NCI-H1694 (cell line): ENCODE data around the gene PLXNA2.

Experiments used
- DNase-seq: peaks from one replicate; lab custom pipeline; 2025; lab: John Stamatoyannopoulos, UW

The PLXNA2 gene

DNA sequence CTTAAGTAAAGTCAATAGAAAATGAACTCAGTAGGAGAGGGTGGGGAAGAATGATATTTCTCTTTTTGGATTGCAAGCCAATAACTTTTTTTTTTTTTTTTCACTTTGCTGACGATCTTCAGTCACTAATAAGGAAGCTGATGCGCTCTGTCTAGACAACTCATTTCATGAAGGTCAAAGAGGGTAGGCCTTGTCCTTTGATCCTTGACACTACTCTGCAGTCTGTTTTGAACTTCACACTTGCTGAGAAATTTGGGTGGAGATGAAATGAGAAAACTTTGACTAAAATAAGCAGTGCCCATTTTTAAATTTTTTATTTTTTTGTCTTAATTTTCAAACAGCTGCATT, 20.9 kb upstream of the PLXNA2 start:
- no peak for DNase-seq

DNA sequence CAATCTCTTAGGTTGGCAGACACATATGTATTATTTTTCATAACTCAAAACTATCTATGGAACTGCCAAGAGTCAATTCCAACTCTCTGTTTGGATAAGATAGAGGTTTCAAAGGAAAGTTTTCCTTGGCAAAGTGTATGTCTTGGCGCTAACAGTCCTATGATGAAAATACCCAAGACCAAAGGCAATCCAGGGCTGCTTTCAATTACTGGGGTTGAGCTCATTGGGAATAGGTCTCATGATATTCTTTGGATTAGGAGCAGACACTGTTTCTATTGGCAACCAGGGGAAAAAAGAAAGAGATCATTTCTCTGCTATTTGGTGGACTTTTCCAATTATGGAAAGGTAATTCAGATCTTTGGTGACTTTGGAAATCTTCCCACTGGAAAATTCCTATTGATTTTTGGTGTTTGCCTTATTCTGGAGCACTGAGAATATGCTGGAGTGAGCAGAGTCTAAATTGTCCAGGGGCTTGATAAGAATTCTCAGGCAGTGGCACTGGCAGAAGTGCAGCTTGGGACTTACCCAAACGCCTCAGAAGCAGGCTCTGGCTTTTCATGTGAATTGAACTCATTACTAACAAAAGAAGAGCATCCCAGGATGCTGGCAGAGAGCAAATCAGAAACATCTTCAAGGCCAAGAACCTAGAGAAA, 20.4 kb upstream of the PLXNA2 start:
- DNase-seq, result no peak

DNA sequence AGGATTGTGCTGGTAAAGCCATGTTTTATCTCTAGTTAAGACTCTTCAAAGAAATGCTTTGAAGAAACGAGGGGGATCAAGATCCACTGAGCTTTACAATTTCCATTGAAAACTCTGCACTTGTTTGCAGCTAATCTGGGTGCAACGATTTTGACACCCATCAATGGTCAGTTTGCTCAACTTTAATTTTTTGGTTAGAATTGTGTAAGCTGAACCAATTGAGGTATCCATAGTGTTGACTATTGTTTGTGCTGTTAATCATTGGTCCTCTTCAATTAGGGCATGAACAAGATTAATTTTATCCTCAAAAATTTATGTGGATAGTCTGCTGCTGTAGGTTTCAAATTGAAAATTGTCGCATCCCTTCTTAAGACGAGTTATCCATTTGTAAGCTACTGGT, 17.7 kb upstream of the PLXNA2 start:
- no peak for DNase-seq

DNA sequence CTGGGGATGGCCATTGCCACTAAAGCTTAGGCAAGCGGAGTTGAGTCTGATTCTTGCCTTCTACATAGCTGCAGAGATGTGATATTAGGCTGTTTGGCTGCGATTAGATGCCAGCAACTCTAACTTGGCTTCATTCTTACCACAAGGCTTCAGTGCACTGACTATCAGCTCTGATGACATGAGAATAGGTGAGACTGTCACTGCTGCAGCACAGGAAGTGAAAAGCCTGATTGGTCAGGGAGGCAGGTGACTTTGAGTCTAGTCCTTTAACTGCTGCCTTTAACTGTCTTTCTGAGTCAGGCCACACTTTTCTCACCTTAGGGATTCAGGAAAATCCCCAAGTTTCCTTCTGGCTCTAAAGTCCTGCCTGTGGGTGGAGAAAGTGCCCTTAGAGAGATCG, 14.1 kb upstream of the PLXNA2 start:
- DNase-seq, result no peak

DNA sequence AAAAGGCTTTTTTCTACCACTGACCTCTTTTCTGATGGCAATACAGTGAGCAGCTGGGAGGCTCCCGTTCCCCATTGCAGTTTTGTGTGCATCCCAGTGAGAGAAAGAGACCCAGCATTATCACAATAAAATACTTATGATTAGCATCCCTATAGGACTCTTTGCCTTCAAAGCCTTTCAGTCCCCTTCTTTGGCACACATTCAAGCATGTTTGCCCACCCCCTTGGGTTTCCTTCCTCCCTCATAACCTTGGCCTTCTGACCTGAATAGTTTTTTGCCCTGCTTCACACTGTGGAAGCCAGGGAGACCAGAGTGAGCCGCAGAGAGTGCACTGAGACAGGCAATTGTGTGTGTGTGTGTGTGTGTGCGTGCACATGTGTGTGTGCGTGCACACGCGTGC, 13.2 kb upstream of the PLXNA2 start:
- DNase-seq, result no peak

DNA sequence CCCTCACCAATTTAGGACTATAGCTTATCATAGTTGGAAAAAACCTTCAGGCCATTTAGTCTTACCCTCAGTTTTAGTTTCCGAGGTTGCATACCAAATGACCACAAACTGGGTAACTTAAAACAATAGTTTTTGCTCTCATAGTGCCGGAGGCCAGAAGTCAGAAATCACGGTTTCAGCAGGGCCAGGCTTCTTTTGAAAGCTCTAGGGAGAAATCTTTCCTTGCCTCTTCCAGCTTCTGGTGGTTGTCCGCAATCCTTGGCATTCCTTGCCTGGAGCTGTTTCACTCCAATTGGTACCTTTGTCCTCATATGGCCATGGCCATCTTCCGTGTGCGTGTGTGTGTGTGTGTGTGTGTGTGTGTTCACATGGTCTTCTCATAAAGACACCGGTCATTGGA, 12.4 kb upstream of the PLXNA2 start:
- no peak for DNase-seq

DNA sequence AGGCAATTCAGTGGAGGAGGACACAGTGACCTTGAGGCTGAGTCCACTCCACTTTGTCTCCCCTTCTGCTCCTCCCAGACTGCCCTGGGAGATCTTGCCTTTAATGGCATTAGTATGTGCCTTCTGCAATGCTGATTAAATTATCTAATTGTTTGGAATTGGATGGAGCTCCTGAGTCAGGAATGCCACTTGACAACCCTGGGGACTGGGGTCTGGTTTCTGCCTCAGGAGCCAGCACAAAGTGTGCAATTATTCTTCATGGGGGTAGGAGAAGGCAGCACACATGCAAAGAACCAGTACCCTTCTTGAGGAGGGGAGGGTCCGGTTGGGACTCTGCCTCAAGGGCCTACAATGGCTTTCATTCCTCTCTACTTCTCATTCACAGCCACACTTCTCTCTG, 11.9 kb upstream of the PLXNA2 start:
- no peak for DNase-seq

DNA sequence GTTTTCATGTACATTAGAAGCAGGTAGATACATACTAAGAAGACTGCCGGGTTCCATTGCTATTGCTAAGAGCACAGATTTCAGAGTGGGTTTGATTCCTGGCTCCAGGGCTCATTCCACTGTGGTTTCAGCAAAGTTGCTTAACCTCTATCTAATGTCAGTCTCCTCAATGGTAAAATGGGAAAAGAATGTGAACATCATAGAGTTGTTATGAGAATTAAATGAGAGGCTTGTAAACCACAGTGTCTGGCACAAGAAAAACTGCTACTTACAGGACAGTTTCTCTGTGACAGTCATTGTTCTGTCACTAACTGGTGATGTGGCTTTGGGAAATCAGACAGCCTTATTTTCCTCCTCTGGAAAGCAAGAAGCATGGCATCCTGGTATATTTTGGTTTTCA, 10.7 kb upstream of the PLXNA2 start:
- no peak for DNase-seq

DNA sequence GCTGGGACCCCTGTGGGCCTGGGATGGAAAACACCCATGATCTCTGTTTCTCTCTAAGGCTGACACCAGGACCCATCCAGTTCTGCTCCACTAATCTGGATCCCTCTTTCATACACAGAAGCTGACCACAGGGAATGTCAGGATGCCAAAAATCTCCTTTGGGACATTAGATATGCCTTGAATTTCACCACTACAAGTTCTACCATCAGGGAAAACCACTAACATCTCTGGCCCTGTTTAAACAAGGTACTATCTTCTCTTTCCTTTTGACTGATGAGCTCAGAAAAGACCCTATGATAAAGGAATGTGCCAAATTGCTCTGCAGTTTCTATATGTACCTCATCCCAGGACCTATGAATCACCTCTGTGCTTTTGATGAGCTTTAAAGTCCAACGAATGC, 10.2 kb upstream of the PLXNA2 start:
- no peak for DNase-seq

DNA sequence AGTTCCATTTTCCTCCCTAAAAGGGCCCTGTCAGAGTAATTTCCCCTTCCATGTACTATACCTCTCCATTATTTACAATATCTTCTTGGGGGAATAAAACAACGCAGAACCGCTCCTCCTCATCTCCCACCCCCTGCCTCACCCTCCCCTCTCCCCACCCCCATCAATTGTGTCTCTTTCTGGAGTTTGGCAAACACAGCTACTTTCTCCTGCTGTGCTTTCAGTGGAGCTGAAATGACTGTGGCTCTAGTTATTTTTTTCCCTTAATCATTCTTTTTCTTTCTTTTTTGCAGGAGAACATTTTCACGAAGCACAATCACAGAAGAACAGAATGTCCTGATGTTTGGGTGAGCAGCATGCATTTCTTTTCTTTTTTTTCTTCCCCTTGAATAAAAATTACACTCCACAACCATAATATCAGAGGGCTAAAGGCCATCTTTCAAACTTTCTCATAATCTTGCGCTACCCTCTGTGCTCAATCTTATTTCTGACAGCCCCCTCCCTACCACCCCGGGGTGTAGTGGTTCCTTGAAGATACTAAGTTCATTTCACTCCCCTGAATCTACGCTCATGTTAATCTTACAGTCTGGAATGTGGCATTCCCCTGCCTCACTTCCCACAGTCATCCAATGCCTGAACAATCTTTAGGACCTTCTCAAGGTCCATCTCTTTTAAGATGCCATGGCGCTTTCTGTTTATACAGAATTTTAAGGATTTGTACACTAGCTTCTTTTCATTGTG, 8.8 kb upstream of the PLXNA2 start:
- no peak for DNase-seq

DNA sequence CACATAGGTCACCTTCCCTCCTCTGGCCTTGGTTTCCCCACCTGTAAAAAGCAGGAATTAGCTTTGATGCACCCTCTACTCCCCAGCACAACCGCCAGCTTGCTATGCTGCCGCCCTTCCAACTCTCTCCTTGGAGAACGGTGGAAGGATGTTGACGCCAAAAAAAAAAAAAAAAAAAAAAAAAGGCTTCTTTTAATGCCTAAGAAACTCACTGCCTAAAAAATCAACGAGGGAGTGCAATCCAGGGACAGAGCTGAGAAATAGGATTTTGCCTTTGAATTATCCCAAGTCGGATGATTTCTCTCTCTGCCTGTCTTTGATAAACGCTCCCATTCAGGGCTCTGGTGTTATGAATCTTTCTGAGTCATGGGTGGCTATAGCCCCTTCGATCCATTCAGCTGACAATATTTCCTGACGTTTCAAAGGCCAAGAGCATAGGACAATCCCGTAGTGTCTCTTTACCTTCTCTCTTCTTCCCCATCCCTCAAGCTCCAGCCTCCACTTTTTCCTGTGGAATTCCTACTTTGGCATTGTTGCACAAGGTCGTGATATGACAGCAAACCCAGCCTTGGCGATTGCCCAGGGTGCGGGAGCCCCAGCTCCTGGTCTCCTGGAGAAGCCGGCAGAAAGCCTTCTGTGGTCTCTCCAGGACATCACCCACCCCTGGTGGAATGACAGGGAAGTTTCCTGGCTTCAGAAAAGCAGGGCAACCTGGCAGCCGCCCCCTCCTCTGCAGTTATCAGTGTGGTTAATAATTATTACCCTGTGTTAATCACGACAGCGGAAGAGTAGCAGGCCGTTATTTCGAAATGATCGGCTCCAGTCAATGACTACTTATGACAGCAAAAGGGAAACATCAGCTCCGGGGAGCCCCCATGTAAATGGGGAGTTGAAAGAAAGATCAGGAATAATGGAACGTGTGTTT, 8.0 kb upstream of the PLXNA2 start:
- no peak for DNase-seq

DNA sequence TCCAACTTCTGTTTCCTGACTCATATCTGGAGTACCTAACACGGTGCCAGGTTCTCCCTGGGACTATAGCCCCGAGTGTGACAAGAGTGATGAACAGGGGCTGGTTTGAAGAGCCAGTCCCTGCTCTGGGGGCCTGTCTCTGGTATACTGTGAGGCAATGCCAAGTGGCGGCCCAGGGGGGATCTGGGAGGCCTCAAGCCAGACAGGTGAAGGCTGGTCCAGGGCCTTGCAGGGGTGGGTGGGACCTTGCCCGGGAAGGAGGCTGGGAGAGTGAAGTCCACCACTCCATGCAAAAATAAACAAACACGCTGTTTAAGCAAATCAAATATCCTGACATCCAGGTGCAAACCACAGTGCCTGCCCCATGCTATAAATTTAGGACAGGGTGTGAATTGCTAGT, 6.8 kb upstream of the PLXNA2 start:
- no peak for DNase-seq

DNA sequence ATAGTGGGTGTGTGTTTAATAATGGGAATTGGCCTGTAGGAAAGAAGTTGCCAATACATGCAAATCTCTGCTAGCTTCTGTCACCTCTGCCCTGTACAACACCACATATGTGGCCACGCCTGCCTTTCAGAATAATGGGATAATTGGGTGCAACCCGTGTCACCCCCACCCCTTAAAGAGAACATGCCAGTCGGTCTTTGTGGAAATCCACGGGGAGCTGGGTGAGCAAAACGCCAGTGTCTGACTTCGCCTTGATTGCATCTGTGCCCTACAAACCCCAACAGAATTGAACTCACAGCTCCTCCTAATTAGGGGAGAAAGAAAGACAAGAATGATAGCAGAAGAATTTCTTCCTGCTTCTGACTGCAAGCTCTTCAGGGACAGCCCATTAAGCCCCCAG, 6.4 kb upstream of the PLXNA2 start:
- DNase-seq, result no peak

DNA sequence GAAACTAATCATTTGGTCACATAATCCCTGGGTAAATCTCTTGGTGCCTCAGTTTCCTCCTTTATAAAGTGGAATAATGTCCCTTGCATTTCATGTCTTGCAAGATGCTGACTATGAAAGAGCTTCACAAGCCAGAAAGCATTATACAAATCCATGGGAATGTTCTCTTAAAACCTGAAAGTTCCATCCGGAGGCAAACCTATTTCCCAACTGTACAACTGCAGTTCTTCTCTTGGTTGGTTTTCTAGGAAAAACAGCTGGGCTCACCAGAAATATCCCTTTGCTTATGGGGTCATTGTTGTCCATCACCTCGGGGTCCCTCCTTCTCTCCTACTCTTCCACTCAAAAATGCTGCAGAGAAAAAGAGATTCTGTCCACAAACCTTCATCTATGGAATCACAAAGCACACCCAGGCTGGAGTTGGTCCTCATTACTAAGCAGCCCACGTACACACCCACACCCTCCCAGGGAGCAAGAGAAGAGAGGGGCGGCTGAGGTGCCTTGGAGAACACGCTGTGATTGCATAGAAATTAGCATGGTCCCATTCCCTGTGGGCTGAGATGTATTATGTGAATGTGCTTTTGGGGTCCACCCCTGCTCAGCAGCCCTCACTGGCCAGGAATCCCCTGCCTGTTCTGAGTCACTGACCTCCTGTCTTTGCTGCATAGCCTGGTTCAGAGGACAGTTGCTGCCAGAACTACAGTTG, 5.0 kb upstream of the PLXNA2 start:
- no peak for DNase-seq

DNA sequence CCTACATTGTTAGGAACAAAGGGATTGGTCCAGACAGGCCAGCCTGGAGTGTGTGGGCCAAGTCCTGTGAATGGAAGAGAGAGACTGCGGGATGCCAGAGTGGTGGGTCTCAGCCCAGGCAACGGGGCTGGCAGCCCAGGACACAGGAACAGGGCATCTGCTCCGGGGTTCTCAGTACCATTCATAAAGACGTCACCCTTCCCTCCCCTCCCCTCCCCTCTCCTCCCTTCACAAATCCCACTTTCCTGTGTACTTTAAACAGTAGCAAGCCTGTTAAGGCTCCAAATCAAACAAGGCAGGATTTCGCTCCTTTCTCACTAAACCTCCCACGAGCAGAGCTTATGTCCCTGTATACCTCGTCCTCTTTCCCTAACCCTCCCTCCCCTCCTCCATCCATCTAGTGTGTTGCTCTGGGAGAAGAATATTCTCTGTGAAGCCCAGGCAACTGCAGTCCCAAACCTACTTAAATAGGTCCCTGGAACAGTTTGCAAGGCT, 4.2 kb upstream of the PLXNA2 start:
- no peak for DNase-seq

DNA sequence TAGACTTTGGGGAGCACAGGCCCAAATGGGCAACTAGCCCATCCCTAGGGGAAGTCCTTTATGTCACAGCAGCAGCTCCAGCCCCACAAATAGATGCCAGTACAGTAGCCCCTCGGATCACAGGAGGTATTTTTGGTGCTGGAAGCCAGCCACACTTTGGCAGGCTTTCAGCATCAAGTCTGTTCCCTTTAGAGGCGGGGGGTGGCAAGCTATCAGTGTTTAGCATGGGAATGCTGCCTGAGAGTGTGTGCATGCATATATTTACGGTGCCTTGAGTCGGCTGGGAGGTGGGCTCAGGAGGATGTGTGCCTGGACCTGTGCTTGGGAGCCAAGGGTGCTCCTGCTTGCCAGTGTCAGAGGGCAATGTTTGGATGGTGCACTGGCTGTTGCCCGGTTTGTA, 3.5 kb upstream of the PLXNA2 start:
- DNase-seq, result peak; percentile 36

DNA sequence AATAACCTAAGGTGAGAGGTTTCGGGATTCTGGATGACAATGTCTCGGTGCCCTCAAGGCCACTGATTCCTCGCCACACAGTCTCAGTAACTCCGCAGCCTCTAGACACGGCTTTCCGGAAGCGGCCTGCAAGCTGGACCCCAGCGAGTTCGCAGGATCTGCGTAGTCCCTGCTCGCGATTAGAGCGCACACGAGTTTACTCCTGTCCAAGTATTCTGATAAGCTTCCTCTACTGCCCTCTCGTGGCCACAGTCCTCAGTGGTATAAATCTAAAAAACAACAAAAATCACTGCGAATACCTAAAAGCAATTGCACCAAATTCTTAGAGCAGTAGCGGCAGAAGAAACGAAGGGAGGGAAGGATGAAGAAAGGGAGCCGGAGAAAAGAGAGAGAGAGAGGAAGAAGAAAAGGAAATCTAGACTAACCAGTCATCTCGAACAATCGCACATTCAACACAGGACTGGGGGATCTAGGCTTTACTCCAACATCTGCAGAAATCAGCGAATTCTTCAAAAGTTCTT, 1.1 kb upstream of the PLXNA2 start:
- DNase-seq, result peak; percentile 91

DNA sequence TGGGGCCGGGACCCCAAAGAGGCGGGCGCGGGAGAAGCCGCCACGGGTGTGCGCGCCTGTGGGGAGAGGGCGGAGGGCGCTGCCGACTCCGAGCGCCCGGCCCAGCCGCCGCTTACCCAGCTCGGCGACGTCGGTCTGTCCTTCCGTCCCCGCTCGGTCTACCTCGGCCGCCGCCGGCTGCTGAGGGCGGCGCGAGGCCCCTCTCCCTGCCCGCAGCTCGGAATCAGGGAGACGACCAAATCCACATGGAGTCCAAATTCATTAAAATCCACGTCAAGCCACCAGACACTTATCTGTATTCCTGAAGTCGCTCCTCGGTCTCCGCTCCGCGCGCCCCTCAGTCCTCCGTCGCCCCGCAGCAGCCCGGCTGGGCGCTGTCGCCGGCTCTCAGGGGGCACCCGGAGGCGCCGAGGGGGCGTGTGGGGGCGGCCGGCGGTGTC, 637 bp downstream of the PLXNA2 start:
- DNase-seq, result no peak

DNA sequence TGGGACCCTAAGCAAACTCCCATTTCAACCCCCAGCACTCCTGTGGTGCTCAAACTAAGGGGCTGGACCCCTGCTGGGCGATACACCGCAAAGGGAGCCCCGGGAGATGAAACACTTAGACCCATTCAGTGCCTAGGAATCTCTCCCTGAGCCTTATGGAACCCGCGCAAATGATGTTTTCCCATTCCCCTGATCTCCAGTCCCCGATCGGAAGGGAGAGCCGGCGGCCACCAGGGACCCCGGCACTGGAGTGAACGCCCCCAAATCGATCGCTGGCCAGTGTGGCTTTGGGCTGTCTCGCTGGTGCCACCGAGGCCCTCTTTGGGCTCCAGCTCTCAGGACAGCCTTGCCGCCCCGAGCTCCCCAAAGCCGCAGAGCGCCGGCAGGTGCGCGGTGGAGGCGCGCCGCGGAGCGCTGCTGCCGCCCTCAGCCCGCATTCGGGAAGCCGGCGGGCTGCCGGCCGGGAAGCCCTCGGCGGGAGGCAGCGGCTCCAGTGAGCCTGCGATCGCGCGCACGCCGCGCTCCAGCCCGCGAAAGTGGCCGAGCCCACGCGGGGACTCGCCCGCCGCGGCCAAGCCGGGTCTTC, 1.1 kb downstream of the PLXNA2 start:
- no peak for DNase-seq

DNA sequence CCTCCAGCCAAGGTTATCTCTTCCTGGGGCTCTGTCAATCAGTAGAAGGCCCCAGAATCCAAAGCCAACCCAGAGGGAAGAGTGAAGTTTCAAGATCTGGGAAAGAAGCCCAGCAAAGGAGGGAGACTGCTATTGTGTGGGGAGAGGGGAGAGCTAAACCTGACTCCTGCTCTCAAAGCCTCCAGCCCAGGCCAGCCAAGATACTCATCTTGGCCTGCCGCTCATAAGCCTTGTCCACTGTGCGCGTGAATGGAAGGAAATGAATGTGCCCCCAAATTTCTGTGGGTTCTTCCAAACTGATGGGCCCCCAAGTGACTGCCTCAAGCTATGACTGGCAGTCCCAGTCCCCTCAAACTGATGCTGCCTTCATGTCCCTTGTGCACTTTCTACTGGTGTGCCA, 2.0 kb downstream of the PLXNA2 start:
- no peak for DNase-seq

DNA sequence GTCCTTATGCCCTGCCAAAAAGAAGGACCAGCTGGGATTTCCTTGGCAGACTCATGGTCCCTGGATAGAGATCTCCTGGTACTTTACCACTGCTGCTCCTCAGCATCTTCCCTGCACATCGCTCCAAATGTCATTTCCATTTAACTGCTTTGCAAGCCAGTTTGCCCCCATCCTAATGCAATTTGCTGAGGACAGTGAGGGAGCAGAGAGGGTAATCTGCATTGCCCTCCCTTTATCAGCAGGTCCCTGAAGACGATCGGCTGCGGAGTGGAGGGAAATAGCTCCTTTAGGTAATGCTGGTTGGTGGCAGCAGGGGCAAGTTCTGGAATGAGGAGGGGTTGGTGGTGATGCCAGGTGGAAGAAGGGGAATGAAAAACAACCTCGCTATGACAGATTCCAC, 2.7 kb downstream of the PLXNA2 start:
- DNase-seq, result no peak
